Measurements from ENCODE around the gene CCDC85A.

Gene CCDC85A

GRCh38 chr2:56244506-56244905 lies 60.7 kb downstream of the CCDC85A start:
- DNase-seq = no peak

- DNase-seq = no peak
Observed at GRCh38 chr2:56244911-56245530, 61.2 kb downstream of the CCDC85A start.

- no peak for DNase-seq
Observed at GRCh38 chr2:56248965-56249742, 65.4 kb downstream of the CCDC85A start.

GRCh38 chr2:56250153-56250729 lies 66.5 kb downstream of the CCDC85A start:
- no peak for DNase-seq

GRCh38 chr2:56260415-56260814 lies 76.6 kb downstream of the CCDC85A start:
- DNase-seq = no peak

GRCh38 chr2:56262241-56262640 lies 78.5 kb downstream of the CCDC85A start:
- DNase-seq = no peak

- DNase-seq = no peak
Observed at GRCh38 chr2:56263876-56264275, 80.1 kb downstream of the CCDC85A start.

- no peak for DNase-seq
Observed at GRCh38 chr2:56266761-56267414, 83.1 kb downstream of the CCDC85A start.

- DNase-seq = no peak
Observed at GRCh38 chr2:56267415-56267788, 83.6 kb downstream of the CCDC85A start.

GRCh38 chr2:56268856-56269255 lies 85.1 kb downstream of the CCDC85A start:
- no peak for DNase-seq

GRCh38 chr2:56271275-56271674 lies 87.5 kb downstream of the CCDC85A start:
- DNase-seq = no peak

GRCh38 chr2:56285224-56285623 lies 101.4 kb downstream of the CCDC85A start:
- DNase-seq = no peak

- no peak for DNase-seq
Observed at GRCh38 chr2:56286936-56287335, 103.1 kb downstream of the CCDC85A start.

- no peak for DNase-seq
Observed at GRCh38 chr2:56287508-56287907, 103.7 kb downstream of the CCDC85A start.

GRCh38 chr2:56287974-56288373 lies 104.2 kb downstream of the CCDC85A start:
- no peak for DNase-seq

- no peak for DNase-seq
Observed at GRCh38 chr2:56288838-56289580, 105.2 kb downstream of the CCDC85A start.

GRCh38 chr2:56291711-56292110 lies 107.9 kb downstream of the CCDC85A start:
- no peak for DNase-seq

GRCh38 chr2:56292951-56293350 lies 109.2 kb downstream of the CCDC85A start:
- no peak for DNase-seq

GRCh38 chr2:56295666-56296065 lies 111.9 kb downstream of the CCDC85A start:
- DNase-seq = no peak

GRCh38 chr2:56297671-56298070 lies 113.9 kb downstream of the CCDC85A start:
- DNase-seq = no peak

- DNase-seq = no peak
Observed at GRCh38 chr2:56299171-56299691, 115.4 kb downstream of the CCDC85A start.

GRCh38 chr2:56309626-56310170 lies 125.9 kb downstream of the CCDC85A start:
- DNase-seq = no peak

All from NCI-H774 (cell line).